ENCODE data around the gene INSYN2B. TPM values are rescaled to one million over a fixed set of nuclear protein-coding genes. Genes with fewer than 3 reads are reported as not detected.

INSYN2B gene
- total RNA-seq, 4 donors from 2014 or later = not detected

- Histone ChIP-seq H3K4me3 (replicated peaks in 1 of 3) (no peak overlapping the region), H3K4me1 (no peaks in the 10 kb centered on the region), H3K9me3 (no peaks in the 10 kb centered on the region), H3K27me3 (no peaks in the 10 kb centered on the region), H3K36me3 (no peaks in the 10 kb centered on the region), H3K27ac (no peak overlapping the region)
- intact Hi-C loops (cut with DNase I) = no loop called here
- no peak for DNase-seq
- 81 to 91% methylated on average over 2 of the region's 2 CpGs for whole genome bisulfite sequencing, 2 donors
- no peak for TF ChIP-seq CTCF (IDR thresholded peaks at IDR 0.05)
- TF ChIP-seq POLR2A (IDR thresholded peaks at IDR 0.05) = no peak
Measured at GRCh38 chr5:169939731-169940130, 40.6 kb downstream of the INSYN2B start.

GRCh38 chr5:169938439-169938838 lies 41.9 kb downstream of the INSYN2B start:
- no peaks in the 10 kb centered on the region for H3K9me3 ChIP-seq
- H3K4me1 ChIP-seq = no peaks in the 10 kb centered on the region
- H3K27me3 ChIP-seq = no peaks in the 10 kb centered on the region
- no peak overlapping the region for H3K4me3 ChIP-seq (replicated peaks in 1 of 3)
- H3K27ac ChIP-seq = no peak overlapping the region
- DNase-seq = no peak
- H3K36me3 ChIP-seq = no peaks in the 10 kb centered on the region
- intact Hi-C loops (cut with DNase I) = no loop called here
- 91 to 99% methylated on average over 2 of the region's 2 CpGs for WGBS, 2 donors
- TF ChIP-seq POLR2A (IDR thresholded peaks at IDR 0.05) = no peak
- no peak for TF ChIP-seq CTCF (IDR thresholded peaks at IDR 0.05)

GRCh38 chr5:169935762-169936161 lies 44.5 kb downstream of the INSYN2B start:
- no peaks in the 10 kb centered on the region for H3K36me3 ChIP-seq
- H3K4me3 ChIP-seq (replicated peaks in 1 of 3) = no peak overlapping the region
- no peak overlapping the region for H3K27ac ChIP-seq
- no peaks in the 10 kb centered on the region for H3K9me3 ChIP-seq
- intact Hi-C loops (cut with DNase I) = no loop called here
- 76 to 77% methylated on average over 5 of the region's 5 CpGs for WGBS, 2 donors
- H3K27me3 ChIP-seq = no peaks in the 10 kb centered on the region
- DNase-seq = no peak
- TF ChIP-seq POLR2A (IDR thresholded peaks at IDR 0.05) (no peak), CTCF (IDR thresholded peaks at IDR 0.05) (no peak)
- no peaks in the 10 kb centered on the region for H3K4me1 ChIP-seq

GRCh38 chr5:169934990-169935389 lies 45.3 kb downstream of the INSYN2B start:
- TF ChIP-seq POLR2A (IDR thresholded peaks at IDR 0.05) (no peak), CTCF (IDR thresholded peaks at IDR 0.05) (no peak)
- Histone ChIP-seq H3K4me1 (no peaks in the 10 kb centered on the region), H3K4me3 (replicated peaks in 1 of 3) (no peak overlapping the region), H3K9me3 (no peaks in the 10 kb centered on the region), H3K36me3 (no peaks in the 10 kb centered on the region), H3K27me3 (no peaks in the 10 kb centered on the region), H3K27ac (no peak overlapping the region)
- DNase-seq = no peak
- intact Hi-C loops (cut with DNase I) = no loop called here
- 81 to 84% methylated on average over 7 of the region's 7 CpGs for WGBS, 2 donors

- no peak overlapping the region for H3K27ac ChIP-seq
- H3K36me3 ChIP-seq = no peaks in the 10 kb centered on the region
- no peaks in the 10 kb centered on the region for H3K9me3 ChIP-seq
- 81 to 84% methylated on average over 7 of the region's 7 CpGs for WGBS, 2 donors
- intact Hi-C loops (cut with DNase I) = no loop called here
- DNase-seq = no peak
- no peak for TF ChIP-seq CTCF (IDR thresholded peaks at IDR 0.05)
- TF ChIP-seq POLR2A (IDR thresholded peaks at IDR 0.05) = no peak
- H3K27me3 ChIP-seq = no peaks in the 10 kb centered on the region
- H3K4me1 ChIP-seq = no peaks in the 10 kb centered on the region
- no peak overlapping the region for H3K4me3 ChIP-seq (replicated peaks in 1 of 3)
Measured at GRCh38 chr5:169933616-169934015, 46.7 kb downstream of the INSYN2B start.

Data from thyroid gland (tissue), 4 donors.